ENCODE measurements around the gene CCR8.

Gene CCR8

GRCh38 chr3:39291903-39292329, 37.6 kb upstream of the CCR8 start:
- TF ChIP-seq CTCF (conservative IDR thresholded peaks at IDR 0.05; ENCODE audit: control insufficient read depth, insufficient read depth, low read depth, low read length) = peak; percentile 90
- no peak overlapping the region for H3K4me3 ChIP-seq (ENCODE audit: control insufficient read depth, low read depth, low read length)
- DNase-seq (ENCODE audit: low read depth) = peak; percentile 43

- no peak for TF ChIP-seq CTCF (conservative IDR thresholded peaks at IDR 0.05; ENCODE audit: control insufficient read depth, insufficient read depth, low read depth, low read length)
- no peak for DNase-seq (ENCODE audit: low read depth)
Measured at GRCh38 chr3:39292961-39293360, 36.5 kb upstream of the CCR8 start.

GRCh38 chr3:39294446-39295183, 34.9 kb upstream of the CCR8 start:
- no peak overlapping the region for H3K4me3 ChIP-seq (ENCODE audit: control insufficient read depth, low read depth, low read length)
- no peak for TF ChIP-seq CTCF (conservative IDR thresholded peaks at IDR 0.05; ENCODE audit: control insufficient read depth, insufficient read depth, low read depth, low read length)
- DNase-seq (ENCODE audit: low read depth) = no peak

More at GRCh38 chr3:39292961-39293360, 36.5 kb upstream of the CCR8 start:
- H3K4me3 ChIP-seq (ENCODE audit: control insufficient read depth, low read depth, low read length) = no peak overlapping the region

GRCh38 chr3:39295184-39295775, 34.2 kb upstream of the CCR8 start:
- TF ChIP-seq CTCF (conservative IDR thresholded peaks at IDR 0.05; ENCODE audit: control insufficient read depth, insufficient read depth, low read depth, low read length) = no peak
- no peak for DNase-seq (ENCODE audit: low read depth)
- H3K4me3 ChIP-seq (ENCODE audit: control insufficient read depth, low read depth, low read length) = no peak overlapping the region

GRCh38 chr3:39296197-39297077, 33.1 kb upstream of the CCR8 start:
- no peak overlapping the region for H3K4me3 ChIP-seq (ENCODE audit: control insufficient read depth, low read depth, low read length)
- no peak for DNase-seq (ENCODE audit: low read depth)
- no peak for TF ChIP-seq CTCF (conservative IDR thresholded peaks at IDR 0.05; ENCODE audit: control insufficient read depth, insufficient read depth, low read depth, low read length)

DNA sequence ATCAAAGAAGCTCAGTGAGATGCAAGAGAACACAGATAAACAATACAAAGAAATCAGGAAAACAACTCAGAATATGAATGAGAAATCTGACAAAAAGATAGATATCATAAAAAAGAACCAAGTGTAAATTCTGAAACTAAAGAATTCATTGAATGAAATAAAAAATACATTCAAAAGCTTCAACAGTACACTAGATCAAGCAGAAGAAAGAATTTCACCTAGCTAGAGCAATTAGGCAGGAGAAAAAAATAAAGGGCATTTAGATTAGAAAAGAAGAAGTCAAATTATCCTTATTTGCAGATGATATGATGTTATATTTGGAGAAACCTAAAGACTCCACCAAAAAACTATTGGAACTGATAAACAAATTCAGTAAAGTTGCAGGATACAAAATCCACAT, 30.2 kb upstream of the CCR8 start:
- H3K4me3 ChIP-seq (ENCODE audit: control insufficient read depth, low read depth, low read length) = no peak overlapping the region
- no peak for DNase-seq (ENCODE audit: low read depth)
- TF ChIP-seq CTCF (conservative IDR thresholded peaks at IDR 0.05; ENCODE audit: control insufficient read depth, insufficient read depth, low read depth, low read length) = no peak
